Fibroblast of peridontal ligament (primary cell): ENCODE results near the gene TBL3.
"Not testable (repeated sequence)": the region's sequence is repeated elsewhere in the genome, so short reads cannot be mapped to it uniquely, and the experiment has no call there.

Source experiments
- DNase-seq: peaks from one replicate; pipeline ENCODE4 v3.0.0-alpha.2; 2010; ENCODE audit errors: extremely low read depth

TBL3 gene

GRCh38 chr16:1942810-1943726, 28.8 kb upstream of the TBL3 start, which contains the start of gene MSRB1:
Gene MSRB1, minus strand, starts transcription at chr16:1943199. Its CDS starts 43 bp downstream, at chr16:1943156.
- peak; percentile 93 for DNase-seq

DNA sequence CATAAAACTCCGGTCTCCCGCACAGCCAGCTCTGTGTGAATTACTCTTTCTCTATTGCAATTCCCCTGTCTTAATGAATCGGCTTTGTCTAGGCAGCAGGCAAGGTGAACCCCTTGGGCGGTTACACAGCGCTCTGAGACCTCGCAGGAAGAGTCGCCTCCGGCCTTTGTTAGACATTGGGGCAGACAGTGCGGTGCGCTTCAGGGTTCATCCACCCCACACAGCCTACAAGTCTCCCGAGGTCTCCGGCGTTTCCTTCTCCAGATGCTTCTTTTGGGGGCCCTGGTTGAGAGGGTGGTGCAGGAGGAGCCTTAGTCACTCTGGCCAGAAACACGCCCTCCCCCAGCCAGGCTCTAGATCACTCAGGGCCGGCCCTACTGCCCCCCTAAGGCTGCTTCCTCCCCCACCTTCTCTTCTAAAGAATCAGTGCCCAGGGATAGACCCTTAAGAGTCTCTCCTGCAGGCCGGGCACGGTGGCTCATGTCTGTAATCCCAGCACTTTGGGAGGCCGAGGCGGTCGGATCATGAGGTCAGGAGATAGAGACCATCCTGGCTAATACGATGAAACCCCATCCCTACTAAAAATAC, 27.1 kb upstream of the TBL3 start:
- no peak for DNase-seq

GRCh38 chr16:1945559-1946391, 26.1 kb upstream of the TBL3 start:
- no peak for DNase-seq

DNA sequence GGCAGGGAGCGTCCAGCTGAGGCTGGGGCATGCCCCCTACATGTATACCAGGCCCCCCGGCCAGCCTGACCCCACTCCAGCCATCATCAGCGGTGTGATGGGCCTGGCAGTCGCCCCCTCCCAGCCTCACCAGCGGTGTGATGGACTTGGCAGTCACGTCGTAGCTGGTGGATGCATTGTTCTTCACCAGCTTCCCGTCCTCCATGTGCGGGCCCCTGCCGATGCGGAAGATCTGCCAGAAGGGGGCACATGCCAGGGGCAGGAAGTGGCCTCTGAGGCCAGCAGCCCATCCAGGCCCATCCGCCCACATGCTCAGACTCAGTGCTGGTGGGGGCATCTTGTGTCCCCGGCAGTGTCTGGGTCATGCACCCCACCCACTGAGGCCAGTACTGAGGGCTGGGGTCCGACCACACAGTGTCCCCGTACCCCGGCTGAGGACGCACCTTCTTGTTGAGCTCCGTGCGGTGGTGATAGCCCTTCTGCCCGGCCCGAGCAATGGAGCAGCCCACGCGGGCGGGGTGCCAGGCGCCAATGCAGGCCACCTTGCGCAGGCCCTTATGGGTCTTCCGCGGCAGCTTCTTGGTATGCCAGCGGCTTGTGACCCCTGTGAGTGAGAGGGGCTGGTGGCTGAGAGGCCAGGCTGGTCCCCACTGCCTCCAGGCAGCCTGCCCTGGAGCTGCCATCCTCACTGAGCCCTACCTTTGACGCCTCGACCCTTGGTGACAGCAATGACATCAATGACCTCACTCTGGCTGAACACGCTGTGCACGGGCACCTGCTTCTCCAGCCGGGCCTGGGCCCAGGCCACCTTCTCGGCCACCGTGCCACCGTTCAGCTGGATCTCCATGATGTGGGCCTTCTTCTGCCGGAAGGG, 25.1 kb upstream of the TBL3 start:
- no peak for DNase-seq

- DNase-seq = no peak
These were observed 24.5 kb upstream of the TBL3 start for GRCh38 chr16:1947369-1947670.

GRCh38 chr16:1949507-1949906, 22.3 kb upstream of the TBL3 start:
- no peak for DNase-seq

- no peak for DNase-seq
These were observed 21.8 kb upstream of the TBL3 start for GRCh38 chr16:1950047-1950446.

GRCh38 chr16:1950559-1950958, 21.3 kb upstream of the TBL3 start:
- DNase-seq = no peak

DNA sequence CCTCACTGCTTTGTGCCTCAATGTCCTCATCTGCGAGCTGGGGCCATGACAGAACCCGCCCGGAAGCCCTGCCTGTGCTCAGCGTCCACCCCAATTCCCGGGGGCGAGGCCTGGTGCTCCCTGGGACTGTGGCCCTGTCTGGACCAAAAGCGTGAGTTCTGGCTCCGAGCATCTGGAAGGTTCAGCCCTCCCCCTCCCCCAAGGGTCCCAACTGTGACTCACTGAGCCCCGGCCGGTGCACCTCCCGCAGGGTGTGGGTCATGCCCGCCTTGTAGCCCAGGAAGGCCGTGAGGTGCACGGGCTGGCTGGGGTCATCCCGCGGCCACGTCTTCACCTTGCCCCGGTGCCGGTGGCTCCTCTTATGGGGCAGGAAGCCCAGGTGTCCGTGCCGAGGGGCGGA, 18.1 kb upstream of the TBL3 start:
- DNase-seq = no peak

GRCh38 chr16:1957434-1958142, 14.3 kb upstream of the TBL3 start:
- DNase-seq = not testable (repeated sequence)

- DNase-seq = not testable (repeated sequence)
These were observed 13.7 kb upstream of the TBL3 start for GRCh38 chr16:1958143-1958491.

GRCh38 chr16:1958715-1959268, 13.1 kb upstream of the TBL3 start:
- no peak for DNase-seq

- DNase-seq = peak; percentile 84
These were observed 12.4 kb upstream of the TBL3 start, which contains the start of gene NDUFB10 for GRCh38 chr16:1959269-1960039. Gene NDUFB10, plus strand, starts transcription at chr16:1959538. Its CDS starts 87 bp downstream, at chr16:1959625.

- peak; percentile 28 for DNase-seq
These were observed 10.9 kb upstream of the TBL3 start for GRCh38 chr16:1960665-1961630.

DNA sequence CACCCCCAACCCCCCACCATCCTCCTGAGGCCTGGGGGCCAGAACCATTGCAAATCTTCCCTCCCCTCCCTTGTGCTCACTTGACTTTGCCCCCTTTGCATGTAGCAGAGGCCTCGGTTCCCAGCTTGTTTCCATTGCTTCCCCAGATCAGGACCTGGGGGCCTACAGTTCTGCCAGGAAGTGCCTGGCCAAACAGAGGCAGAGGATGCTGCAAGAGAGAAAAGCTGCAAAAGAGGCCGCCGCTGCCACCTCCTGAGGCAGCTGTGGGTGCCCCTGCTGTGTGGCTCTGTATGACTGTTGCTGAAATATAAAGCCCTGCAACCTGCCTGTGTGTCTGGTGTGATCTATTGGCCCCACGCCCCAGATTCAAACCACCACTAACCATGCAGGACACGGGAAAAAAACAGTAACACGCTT, 10.2 kb upstream of the TBL3 start:
- DNase-seq = no peak

DNA sequence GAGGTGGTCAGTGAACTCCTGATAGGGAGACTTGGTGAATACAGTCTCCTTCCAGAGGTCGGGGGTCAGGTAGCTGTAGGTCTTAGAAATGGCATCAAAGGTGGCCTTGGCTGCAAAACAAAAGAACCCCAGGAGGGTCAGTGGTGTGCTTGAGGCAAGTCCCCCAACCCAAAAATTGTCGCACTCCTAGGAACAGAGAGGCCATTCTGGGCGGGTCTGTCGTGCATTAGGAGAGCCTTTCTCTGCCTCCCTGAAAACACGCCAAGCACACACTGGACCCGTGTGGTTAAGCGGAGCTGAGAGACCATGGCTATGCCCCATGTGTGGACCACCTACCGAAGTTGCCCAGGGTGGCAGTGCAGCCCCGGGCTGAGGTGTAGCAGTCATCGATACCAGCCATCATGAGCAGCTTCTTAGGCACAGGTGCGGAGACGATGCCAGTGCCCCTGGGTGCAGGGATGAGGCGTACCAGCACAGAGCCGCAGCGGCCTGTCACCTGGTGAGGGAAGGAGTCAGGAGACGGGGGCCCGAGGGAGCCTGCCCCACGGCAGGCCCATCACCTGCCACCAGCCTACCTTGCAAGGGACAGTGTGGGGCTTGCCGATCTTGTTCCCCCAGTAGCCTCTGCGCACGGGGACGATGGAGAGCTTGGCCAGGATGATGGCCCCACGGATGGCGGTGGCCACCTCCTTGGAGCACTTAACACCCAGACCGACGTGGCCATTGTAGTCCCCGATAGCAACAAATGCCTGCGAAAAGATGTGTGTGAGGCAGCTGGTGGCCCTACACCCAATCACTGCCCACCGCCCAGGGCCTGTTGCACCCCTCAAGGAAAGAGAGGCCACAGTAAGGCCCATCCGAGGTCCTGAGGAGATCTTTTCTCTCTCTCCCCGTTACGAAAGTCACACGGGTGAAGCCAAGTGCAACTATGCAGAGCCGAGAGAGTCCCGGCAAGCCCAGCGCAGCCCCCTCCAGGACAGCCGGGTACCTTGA, 9.4 kb upstream of the TBL3 start:
- DNase-seq = not testable (repeated sequence)

DNA sequence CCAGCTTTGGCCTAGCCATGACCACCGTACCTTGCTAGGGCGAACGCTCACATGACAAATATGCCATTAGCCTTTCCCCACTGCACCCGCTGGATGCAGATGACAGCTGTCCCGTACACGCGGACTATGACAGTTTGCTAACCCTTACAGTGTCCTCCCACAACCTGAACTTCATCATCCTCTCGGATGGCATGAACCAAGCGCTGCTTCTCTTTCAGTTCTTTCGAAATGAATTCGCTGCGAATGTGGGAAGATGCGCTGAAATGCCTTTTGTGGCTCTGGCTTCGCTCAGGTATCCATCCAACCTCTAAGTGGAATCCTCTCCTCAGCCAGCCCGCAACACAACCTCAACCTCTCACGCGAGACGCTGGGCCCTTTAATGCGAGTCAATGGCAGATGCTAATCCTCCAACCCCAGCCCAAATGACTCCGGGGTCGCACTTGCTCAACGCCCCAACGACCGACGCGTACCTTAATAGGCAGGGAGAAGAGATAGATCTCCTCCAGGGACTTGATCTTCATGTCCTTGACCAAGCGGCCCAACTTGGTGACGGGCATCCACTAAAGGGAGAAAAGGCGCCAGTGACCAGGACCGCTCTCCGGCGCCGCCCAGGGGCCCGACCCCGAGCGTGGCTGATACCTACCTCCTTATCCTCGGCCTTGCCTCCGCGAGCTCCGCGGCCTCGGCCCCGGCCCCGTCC, 7.9 kb upstream of the TBL3 start:
- DNase-seq = peak; percentile 34
